Right lobe of liver (tissue), 6 donors: Measurements from ENCODE around the gene SPIRE1. TPM values are rescaled to one million over a fixed set of nuclear protein-coding genes. Genes with fewer than 3 reads are reported as not detected.

Experiments
- ATAC-seq, 4 donors: fragments of 200-7000 bp; cut with Tn5 transposase; one replicate each; pipeline ENCODE4 v1.9.1; 2020; ENCODE audit warnings: mild to moderate bottlenecking in 4 of 4, moderate library complexity in 4 of 4
- DNase-seq, 3 donors: peaks; one replicate each; pipeline ENCODE4 v3.0.0-alpha.2; 2020
- H3K27ac ChIP-seq, 3 donors: fragments of 200-600 bp; one replicate each; pipeline ENCODE4 v1.8.0; 2022
- H3K27me3 ChIP-seq, 2 donors: fragments of 200-600 bp; one replicate each; pipeline ENCODE4 v1.8.0; 2022
- H3K36me3 ChIP-seq, 4 donors: fragments of 200-600 bp; sonication (generic) in 1 of 4; one replicate each; pipeline versions ENCODE4 v1.5.1 to v1.8.0; 2017 to 2022; ENCODE audit warnings: control low read depth in 1 of 4
- H3K4me1 ChIP-seq, 4 donors: fragments of 200-600 bp; sonication (generic) in 1 of 4; one replicate each; pipeline versions ENCODE4 v1.5.1 to v1.8.0; 2017 to 2022; ENCODE audit warnings: control low read depth in 1 of 4
- H3K4me3 ChIP-seq, 3 donors: fragments of 200-600 bp; one replicate each; pipeline ENCODE4 v1.8.0; 2022
- H3K9me3 ChIP-seq, 4 donors: fragments of 200-600 bp; sonication (generic) in 1 of 4; one replicate each; pipeline versions ENCODE4 v1.5.1 to v1.8.0; 2017 to 2022; ENCODE audit warnings: control low read depth in 1 of 4
- POLR2A ChIP-seq: fragments of 450-650 bp; IDR thresholded peaks from one replicate; pipeline ENCODE4 v1.6.1; 2017; ENCODE audit warnings: antibody characterized with exemption, mild to moderate bottlenecking
- WGBS: methylation state at CpG from one replicate; pipeline ENCODE4 v1.1.6; 2018; ENCODE audit warnings: low coverage, low lambda C conversion rate; ENCODE audit not compliant: insufficient coverage; ENCODE audit errors: missing lambda C conversion rate; 5-methylcytosine and 5-hydroxymethylcytosine counted together
- intact Hi-C, 2 donors: fragments of 100-400 bp; cut with DNase I; formaldehyde crosslinking; loops; one replicate each; pipeline versions ENCODE4 v1.11.2 to v1.14.1; 2022
- total RNA-seq, 6 experiments: library from RNA; depleted of rRNA in 2 of 6; stranded (reverse); fragments of >200 nt in 2 of 6; fragmentation: NEBNext Ultra II Directional in 3 of 6; extraction: Animal tissue kit (Norgen Biotek cat#: 25700) in 3 of 6; gene quantifications; one replicate each; pipeline versions ENCODE4 v1.1.0 to v1.2.4, GENCODE V29; 2016 to 2023
- TF ChIP-seq, protein P1 (sequence below), 4 donors: fragments of 200-600 bp in 3 of 4; fragments of 450-650 bp in 1 of 4; IDR thresholded peaks; one replicate each; pipeline versions ENCODE4 v1.5.1 to v1.8.0; 2016 to 2022; ENCODE audit warnings: antibody characterized with exemption in 4 of 4, mild to moderate bottlenecking in 2 of 4
- donor health status: DM: no; HTN: yes; CAD: no.
- donor health status: DM: no; HTN: no; CAD: no.
- donor health status: DM: no; HTN: no; CAD: no.
- donor health status: DM: no; HTN: yes; CAD: no.
- donor health status: DM: no; HTN: yes; CAD: no.

SPIRE1 gene
- total RNA-seq, 6 experiments from 2014 or later, result 2.2 to 19.1 (median 7.9) TPM

- no peaks in the 10 kb centered on the region for H3K4me1 ChIP-seq
- H3K4me3 ChIP-seq, result no peak overlapping the region
- no peaks in the 10 kb centered on the region for H3K9me3 ChIP-seq
- no peak for TF ChIP-seq POLR2A
- TF ChIP-seq, protein P1, sequence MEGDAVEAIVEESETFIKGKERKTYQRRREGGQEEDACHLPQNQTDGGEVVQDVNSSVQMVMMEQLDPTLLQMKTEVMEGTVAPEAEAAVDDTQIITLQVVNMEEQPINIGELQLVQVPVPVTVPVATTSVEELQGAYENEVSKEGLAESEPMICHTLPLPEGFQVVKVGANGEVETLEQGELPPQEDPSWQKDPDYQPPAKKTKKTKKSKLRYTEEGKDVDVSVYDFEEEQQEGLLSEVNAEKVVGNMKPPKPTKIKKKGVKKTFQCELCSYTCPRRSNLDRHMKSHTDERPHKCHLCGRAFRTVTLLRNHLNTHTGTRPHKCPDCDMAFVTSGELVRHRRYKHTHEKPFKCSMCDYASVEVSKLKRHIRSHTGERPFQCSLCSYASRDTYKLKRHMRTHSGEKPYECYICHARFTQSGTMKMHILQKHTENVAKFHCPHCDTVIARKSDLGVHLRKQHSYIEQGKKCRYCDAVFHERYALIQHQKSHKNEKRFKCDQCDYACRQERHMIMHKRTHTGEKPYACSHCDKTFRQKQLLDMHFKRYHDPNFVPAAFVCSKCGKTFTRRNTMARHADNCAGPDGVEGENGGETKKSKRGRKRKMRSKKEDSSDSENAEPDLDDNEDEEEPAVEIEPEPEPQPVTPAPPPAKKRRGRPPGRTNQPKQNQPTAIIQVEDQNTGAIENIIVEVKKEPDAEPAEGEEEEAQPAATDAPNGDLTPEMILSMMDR (IDR thresholded peaks at IDR 0.05), result no peak
- WGBS, result 65% methylated on average over 3 of the region's 3 CpGs
- H3K27ac ChIP-seq, result no peak overlapping the region
- intact Hi-C loops, result no loop called here
- no peaks in the 10 kb centered on the region for H3K36me3 ChIP-seq
- DNase-seq (no peak), ATAC-seq (no peak)
- H3K27me3 ChIP-seq, result no peaks in the 10 kb centered on the region
Observed at GRCh38 chr18:12479536-12479935, 178.4 kb downstream of the SPIRE1 start.

GRCh38 chr18:12478269-12479047 lies 179.4 kb downstream of the SPIRE1 start:
- DNase-seq (no peak), ATAC-seq (no peak)
- TF ChIP-seq, protein P1 (IDR thresholded peaks at IDR 0.05), result no peak
- TF ChIP-seq POLR2A, result no peak
- no peaks in the 10 kb centered on the region for H3K4me1 ChIP-seq
- H3K4me3 ChIP-seq, result no peak overlapping the region
- H3K27ac ChIP-seq, result no peak overlapping the region
- H3K36me3 ChIP-seq, result no peaks in the 10 kb centered on the region
- WGBS, result 94% methylated on average over 12 of the region's 12 CpGs
- no peaks in the 10 kb centered on the region for H3K27me3 ChIP-seq
- H3K9me3 ChIP-seq, result no peaks in the 10 kb centered on the region
- intact Hi-C loops, result no loop called here

GRCh38 chr18:12477606-12478005 lies 180.3 kb downstream of the SPIRE1 start:
- Histone ChIP-seq H3K9me3 (no peaks in the 10 kb centered on the region), H3K4me1 (no peaks in the 10 kb centered on the region), H3K4me3 (no peak overlapping the region), H3K27ac (no peak overlapping the region), H3K36me3 (no peaks in the 10 kb centered on the region), H3K27me3 (no peaks in the 10 kb centered on the region)
- TF ChIP-seq, protein P1 (IDR thresholded peaks at IDR 0.05), result no peak
- TF ChIP-seq POLR2A, result no peak
- ATAC-seq, result no peak
- intact Hi-C loops, result no loop called here
- no peak for DNase-seq
- WGBS, result 83% methylated on average over 11 of the region's 11 CpGs

DNA sequence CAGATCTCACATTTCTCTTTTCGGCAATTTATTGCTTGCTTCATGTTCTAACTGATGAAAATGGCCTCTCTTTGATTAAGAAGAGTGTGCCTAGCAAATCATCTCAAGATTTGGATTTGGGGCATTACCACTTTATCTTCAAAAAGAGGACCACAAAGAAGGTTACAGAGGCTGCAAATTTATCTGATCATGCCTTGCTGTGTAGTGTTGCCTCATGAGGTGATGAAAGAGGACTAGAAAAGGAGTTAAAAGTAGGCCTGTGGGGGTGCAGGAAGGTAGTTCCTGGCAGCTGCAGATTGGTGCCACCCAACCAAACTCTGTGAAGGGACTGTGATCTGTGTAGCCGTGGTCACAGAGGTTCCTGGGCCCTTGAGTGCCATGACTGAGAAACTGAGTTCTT lies 181.0 kb downstream of the SPIRE1 start:
- ATAC-seq, result no peak

More for the DNA sequence above, 181.0 kb downstream of the SPIRE1 start:
- no peaks in the 10 kb centered on the region for H3K36me3 ChIP-seq
- TF ChIP-seq POLR2A, result no peak
- TF ChIP-seq, protein P1 (IDR thresholded peaks at IDR 0.05), result no peak
- no peak for DNase-seq
- 80% methylated on average over 2 of the region's 2 CpGs for WGBS
- H3K9me3 ChIP-seq, result no peaks in the 10 kb centered on the region
- intact Hi-C loops, result no loop called here
- no peak overlapping the region for H3K27ac ChIP-seq
- no peaks in the 10 kb centered on the region for H3K27me3 ChIP-seq
- no peak overlapping the region for H3K4me3 ChIP-seq
- no peaks in the 10 kb centered on the region for H3K4me1 ChIP-seq
